Esophagus muscularis mucosa (tissue), 4 donors: ENCODE data around the gene ITPR3.

Experiments
- EP300 ChIP-seq: sonication (generic); formaldehyde crosslinking; IDR thresholded peaks from one replicate; pipeline ENCODE4 v1.6.1; 2017; ENCODE audit warnings: antibody characterized with exemption
- POLR2A ChIP-seq: fragments of 450-650 bp; IDR thresholded peaks from one replicate; pipeline ENCODE4 v1.6.1; 2017; ENCODE audit warnings: antibody characterized with exemption, moderate library complexity, mild to moderate bottlenecking, low read depth
- POLR2AphosphoS5 ChIP-seq, 2 donors: sonication (generic); formaldehyde crosslinking; IDR thresholded peaks; one replicate each; pipeline ENCODE4 v1.6.1; 2017; ENCODE audit warnings: antibody characterized with exemption in 2 of 2
- TF ChIP-seq, protein P1 (sequence below), 3 experiments: fragments of 200-600 bp in 2 of 3; fragments of 450-650 bp in 1 of 3; sonication (generic) in 2 of 3; IDR thresholded peaks; one replicate each; pipeline ENCODE4 v1.5.1; 2017 to 2019; ENCODE audit warnings: antibody characterized with exemption in 3 of 3, mild to moderate bottlenecking in 2 of 3, moderate library complexity in 1 of 3

DNA sequence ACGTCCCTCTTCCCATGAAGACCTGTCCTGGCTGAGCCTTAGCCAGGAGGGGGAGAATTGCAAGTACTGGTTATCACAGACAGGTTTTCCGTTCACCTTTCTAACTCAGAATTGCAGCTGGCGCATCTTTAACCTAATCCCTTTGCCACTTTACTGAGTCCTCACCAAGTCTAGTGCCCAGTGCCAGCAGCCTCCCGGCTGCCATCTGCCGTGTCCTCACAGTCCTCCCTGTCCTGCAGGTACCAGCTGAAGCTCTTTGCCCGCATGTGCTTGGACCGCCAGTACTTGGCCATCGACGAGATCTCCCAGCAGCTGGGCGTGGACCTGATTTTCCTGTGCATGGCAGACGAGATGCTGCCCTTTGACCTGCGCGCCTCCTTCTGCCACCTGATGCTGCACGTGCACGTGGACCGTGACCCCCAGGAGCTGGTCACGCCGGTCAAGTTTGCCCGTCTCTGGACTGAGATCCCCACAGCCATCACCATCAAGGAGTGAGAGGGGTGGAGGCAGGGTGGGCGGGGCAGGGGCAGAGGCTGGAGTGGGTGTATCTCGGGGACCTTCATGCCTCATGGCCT is 49.1 kb downstream of the ITPR3 start:
- TF ChIP-seq POLR2A (no peak), EP300 (no peak), POLR2AphosphoS5 (IDR thresholded peaks at IDR 0.05) (no peak)
- TF ChIP-seq, protein P1, sequence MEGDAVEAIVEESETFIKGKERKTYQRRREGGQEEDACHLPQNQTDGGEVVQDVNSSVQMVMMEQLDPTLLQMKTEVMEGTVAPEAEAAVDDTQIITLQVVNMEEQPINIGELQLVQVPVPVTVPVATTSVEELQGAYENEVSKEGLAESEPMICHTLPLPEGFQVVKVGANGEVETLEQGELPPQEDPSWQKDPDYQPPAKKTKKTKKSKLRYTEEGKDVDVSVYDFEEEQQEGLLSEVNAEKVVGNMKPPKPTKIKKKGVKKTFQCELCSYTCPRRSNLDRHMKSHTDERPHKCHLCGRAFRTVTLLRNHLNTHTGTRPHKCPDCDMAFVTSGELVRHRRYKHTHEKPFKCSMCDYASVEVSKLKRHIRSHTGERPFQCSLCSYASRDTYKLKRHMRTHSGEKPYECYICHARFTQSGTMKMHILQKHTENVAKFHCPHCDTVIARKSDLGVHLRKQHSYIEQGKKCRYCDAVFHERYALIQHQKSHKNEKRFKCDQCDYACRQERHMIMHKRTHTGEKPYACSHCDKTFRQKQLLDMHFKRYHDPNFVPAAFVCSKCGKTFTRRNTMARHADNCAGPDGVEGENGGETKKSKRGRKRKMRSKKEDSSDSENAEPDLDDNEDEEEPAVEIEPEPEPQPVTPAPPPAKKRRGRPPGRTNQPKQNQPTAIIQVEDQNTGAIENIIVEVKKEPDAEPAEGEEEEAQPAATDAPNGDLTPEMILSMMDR (IDR thresholded peaks at IDR 0.05), result no peak
